TTC549 (cell line): ENCODE data around the gene NOP16.
"Not testable (repeated sequence)": the region's sequence is repeated elsewhere in the genome, so short reads cannot be mapped to it uniquely, and the experiment has no call there.

Source experiments
- FAIRE-seq: peaks from 2 replicates; lab custom pipeline; 2012; peaks lifted over from hg19 to GRCh38; lab: Jason Lieb, UNC

Gene NOP16

DNA sequence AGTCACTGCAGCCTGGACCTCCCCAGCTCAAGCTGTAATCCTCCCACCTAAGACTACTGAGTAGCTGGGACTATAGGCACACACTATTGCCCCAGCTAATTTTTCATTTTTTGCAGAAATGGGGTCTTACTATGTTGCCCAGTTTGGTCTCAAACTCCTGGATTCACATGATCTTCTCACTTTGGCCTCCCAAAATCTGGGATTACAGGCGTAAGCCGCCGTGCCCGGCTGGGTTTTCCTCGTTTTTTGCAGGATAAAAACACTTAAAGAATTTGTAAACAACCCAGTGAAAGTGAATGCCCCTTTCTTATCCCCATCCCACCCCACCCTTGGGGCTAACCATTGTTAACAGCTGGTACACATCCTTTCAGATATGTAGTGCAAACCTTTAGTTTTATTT, 20.2 kb upstream of the NOP16 start:
- FAIRE-seq: no peak

- FAIRE-seq: not testable (repeated sequence)
Measured at GRCh38 chr5:176408252-176408573, 19.8 kb upstream of the NOP16 start.

- no peak for FAIRE-seq
Measured at GRCh38 chr5:176407456-176408251, 19.3 kb upstream of the NOP16 start.

DNA sequence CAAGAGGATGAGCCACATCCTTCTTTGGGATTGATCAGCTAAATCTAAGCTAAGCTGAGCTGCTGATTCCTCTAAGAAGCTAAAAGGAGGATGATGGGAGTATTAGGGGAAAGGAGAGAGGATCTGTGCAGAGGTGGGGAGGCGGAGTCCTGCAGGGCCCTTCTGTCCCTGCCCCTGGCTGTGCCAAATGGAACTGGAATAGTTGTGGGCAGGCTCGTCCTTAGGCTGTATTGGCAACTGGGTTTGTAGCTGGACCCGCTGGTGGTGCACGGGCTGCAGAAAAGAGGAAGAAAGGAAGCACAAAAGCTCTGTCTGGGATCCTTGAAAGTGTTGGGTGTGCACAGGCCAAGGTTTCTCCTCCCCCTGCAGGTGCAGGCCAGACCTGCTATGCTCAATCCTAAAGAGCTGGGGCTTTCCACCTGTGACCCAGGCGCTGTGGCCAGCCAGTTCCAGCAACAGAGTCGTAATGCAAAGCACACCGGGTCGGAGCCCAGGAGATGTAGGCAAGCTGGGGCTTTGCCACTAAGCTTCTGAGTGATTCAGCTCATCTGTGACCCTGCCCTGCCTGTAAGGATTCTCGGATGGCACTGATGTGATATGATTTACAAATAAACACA, 18.1 kb upstream of the NOP16 start:
- FAIRE-seq: no peak

- FAIRE-seq: no peak
Measured at GRCh38 chr5:176405656-176406435, 17.4 kb upstream of the NOP16 start.

DNA sequence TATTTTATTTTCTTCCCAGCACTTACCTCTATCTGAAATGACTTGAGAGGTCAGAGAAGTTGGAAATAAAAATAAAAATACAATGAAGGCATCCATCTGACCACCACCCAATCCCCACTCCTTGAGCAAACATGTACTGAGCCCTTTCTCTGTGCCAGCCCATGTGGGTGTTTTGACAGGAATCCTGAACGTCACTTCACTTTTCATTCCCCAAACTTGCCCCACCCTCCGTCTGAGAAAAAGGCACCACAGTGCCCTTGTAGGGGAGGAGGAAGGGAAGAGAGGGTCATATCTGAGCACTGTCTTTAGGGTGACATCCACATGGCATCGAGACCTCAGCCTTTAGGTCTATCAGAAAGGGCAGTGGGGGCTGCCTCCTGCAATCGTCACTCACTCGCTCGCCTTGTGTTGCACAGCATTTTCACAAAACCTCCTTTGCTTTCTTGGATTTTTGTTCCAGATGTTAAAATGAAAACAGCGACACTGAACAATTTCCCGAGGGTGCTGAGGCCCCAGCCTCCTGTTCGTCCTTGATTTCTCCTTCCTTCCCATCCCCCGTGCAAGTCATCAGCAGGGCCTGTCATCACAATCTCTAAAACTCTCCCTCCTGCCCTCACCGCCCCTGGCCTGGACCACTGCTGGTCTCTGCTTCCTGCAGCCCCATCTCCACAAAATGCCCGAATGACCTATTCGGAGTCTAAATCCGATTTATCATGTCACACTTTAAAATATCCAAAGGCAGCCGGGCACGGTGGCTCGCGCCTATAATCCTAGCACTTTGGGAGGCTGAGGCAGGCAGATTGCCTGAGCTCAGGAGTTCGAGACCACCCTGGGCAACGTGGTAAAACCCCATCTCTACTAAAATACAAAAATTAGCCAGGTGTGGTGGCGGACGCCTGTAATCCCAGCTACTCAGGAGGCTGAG, 13.1 kb upstream of the NOP16 start:
- no peak for FAIRE-seq

DNA sequence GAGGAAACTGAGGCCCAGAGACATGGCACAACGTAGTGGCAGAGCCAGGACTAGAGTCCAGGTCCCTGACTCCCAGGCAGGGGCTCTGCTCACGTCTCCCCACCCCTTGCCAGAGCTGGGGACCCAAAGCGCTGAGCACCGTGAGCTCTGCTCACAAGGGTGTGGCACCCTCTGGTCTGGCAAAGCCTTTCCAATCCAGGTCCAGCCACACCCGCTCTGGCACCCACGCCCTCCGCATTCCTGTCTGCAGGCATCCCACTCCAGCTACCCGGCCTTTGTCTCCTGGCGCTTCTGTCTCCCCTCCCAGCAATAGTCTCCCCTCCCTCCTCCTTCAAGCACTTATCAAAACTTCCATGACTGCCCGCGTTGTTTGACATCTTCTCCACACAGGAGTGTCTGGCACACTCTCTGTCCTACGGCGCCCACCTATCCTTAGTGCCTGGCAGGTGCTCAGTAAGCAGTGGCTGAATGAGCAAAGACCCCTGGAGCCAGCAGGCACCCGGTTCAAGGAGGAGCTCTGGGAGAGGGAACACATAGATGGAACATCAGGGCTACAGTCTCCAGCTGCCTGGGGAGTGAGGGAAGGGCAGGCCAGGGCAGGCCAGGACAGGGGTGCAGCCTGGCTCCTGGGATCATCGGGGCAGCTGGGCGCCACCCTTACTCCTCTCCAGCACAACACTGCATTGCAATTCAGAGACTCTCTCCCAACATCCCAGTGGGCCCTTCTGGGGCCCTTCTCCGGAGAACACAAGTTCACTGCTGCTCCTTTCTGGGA, 12.2 kb upstream of the NOP16 start:
- no peak for FAIRE-seq

GRCh38 chr5:176397736-176398420, 9.5 kb upstream of the NOP16 start:
- FAIRE-seq: no peak

GRCh38 chr5:176396330-176396729, 7.9 kb upstream of the NOP16 start:
- FAIRE-seq: no peak

GRCh38 chr5:176394881-176395675, 6.7 kb upstream of the NOP16 start:
- FAIRE-seq: no peak

GRCh38 chr5:176394096-176394495, 5.7 kb upstream of the NOP16 start:
- no peak for FAIRE-seq

DNA sequence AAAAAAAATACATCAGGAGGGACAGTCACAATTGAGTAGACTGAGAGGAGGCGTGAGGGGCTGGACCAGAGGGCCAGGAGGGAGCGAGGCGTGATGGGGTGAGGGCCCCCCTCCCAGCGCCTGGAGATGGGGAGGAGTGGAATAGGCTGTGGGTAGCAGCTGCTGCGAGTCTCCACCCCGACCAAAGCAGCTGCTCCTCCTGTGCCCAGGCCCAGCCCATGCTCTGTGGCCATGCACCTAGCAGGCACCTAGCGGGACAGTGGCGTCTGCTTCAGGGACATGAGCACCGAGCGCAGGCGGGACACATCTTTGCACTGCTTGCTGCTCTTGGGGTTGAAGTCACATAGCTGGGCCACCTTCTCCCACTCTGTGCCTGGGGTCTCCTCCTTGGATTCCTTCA, 4.1 kb upstream of the NOP16 start:
- no peak for FAIRE-seq

DNA sequence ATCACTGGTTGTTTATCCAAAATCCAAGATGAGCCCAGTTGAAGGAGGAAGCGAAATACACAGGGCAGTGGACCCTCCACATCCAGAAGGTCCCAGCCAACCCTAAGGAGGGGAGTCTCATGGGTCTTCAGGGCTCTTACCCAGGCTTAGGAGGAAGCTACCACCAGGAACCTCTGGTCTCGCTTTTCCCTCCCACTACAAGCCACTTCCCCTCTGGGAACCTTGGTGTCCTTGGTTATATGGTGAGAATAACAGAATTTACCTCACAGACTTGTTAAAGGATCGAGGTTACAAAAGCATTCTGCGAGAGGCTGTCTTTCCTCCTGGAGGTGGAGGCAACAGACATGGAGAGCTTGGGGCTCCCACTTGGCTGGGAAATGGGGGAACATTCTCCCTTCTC, 3.6 kb upstream of the NOP16 start:
- FAIRE-seq: no peak

DNA sequence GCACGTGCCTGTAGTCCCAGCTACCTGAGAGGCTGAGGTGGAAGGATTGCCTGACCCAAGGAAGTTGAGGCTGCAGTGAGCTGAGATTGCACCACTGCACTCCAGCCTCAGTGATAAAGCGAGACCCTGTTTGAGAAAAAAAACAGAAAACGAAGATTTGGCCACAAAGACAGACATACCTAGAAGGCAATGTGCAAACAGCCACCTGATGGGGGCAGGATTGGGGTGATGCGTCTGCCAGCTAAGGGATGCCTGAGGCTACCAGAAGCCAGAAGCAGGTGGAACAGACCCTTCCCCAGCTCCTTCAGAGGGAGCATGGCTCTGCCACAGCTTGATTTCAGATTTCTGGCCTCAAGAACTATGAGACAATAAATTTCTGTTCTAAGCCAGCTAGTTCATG, 3.1 kb upstream of the NOP16 start:
- no peak for FAIRE-seq

GRCh38 chr5:176389135-176390123, 1.0 kb upstream of the NOP16 start:
- no peak for FAIRE-seq

GRCh38 chr5:176388003-176388443, 375 bp downstream of the NOP16 start:
- no peak for FAIRE-seq

DNA sequence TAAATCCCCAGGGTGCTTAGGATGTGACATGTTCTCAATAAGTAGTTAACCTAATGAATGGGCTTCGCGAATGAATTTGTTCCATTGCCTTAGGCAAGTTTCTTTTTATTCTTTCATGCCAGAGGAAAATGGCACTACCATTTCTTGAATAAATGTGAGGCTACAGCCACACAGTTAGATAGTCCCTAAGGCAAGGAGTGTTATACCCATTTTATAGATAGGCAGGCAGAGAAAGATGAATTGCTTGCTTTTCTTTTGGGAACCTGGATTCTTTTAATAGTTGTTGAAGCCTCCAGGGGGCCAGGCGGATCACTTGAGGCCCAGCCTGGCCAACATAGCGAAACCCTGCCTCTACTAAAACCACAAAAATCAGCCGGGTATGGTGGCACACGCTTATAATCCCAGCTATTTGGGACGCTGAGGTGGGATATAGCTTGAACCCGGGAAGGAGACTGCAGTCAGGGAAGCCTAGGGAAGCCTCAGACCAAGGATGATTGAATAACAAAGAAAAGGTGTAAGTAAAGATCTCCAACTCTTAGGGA, 943 bp downstream of the NOP16 start:
- FAIRE-seq: no peak

- FAIRE-seq: no peak
Measured at GRCh38 chr5:176386491-176386890, 1.9 kb downstream of the NOP16 start.
